IMR-90 (cell line): ENCODE measurements around the gene ZNF485. TPM values are rescaled to one million over a fixed set of nuclear protein-coding genes. Genes with fewer than 3 reads are reported as not detected.

ENCODE experiments used
- ATAC-seq: fragments of 200-7000 bp; cut with Tn5 transposase; 2 replicates; pipeline ENCODE4 v1.9.1; 2020; ENCODE audit warnings: low read depth, mild to moderate bottlenecking, moderate library complexity
- BruUV-seq: library from RNA; stranded (reverse); fragments of 400-500 nt; replicated peaks from 2 replicates; lab custom pipeline; 2021; lab: Mats Ljungman, UMichigan
- CTCF ChIA-PET: fragments of 300-600 bp; formaldehyde crosslinking; extraction: SDS; loops from one replicate; lab custom pipeline; 2021; ENCODE audit warnings: antibody characterized with exemption; lab: Yijun Ruan, JAX
- POLR2A ChIA-PET: fragments of 300-600 bp; sonication (Branson Sonifier 250); formaldehyde crosslinking; loops from one replicate; lab custom pipeline; 2022; ENCODE audit warnings: antibody characterized with exemption; ENCODE audit not compliant: unreplicated experiment; lab: Charles Lee
- DNase-seq: peaks from one replicate; pipeline ENCODE4 v3.0.0; 2013
- H2AFZ ChIP-seq: replicated peaks from 2 replicates; pipeline ENCODE3; 2013; ENCODE audit warnings: low read length, mild to moderate bottlenecking; ENCODE audit not compliant: poor library complexity
- H2AK5ac ChIP-seq: 2 replicates; pipeline ENCODE4 v1.6.1; 2013; ENCODE audit warnings: low read depth, low read length, inconsistent platforms
- H2AK9ac ChIP-seq: replicated peaks from 2 replicates; pipeline ENCODE3; 2013; ENCODE audit warnings: mild to moderate bottlenecking, low read depth, low read length, moderate library complexity; ENCODE audit not compliant: poor library complexity
- H2BK120ac ChIP-seq: 2 replicates; pipeline ENCODE4 v1.6.1; 2013; ENCODE audit warnings: low read depth, low read length, inconsistent platforms
- H2BK15ac ChIP-seq: 3 replicates; pipeline ENCODE4 v1.6.1; 2013; ENCODE audit warnings: low read depth, low read length, inconsistent platforms
- H2BK20ac ChIP-seq: 2 replicates; pipeline ENCODE4 v1.6.1; 2013; ENCODE audit warnings: low read depth, mild to moderate bottlenecking, inconsistent platforms, low read length, moderate library complexity
- H2BK5ac ChIP-seq: 2 replicates; pipeline ENCODE4 v1.6.1; 2013; ENCODE audit warnings: mild to moderate bottlenecking, low read depth, low read length, inconsistent platforms; ENCODE audit not compliant: poor library complexity, severe bottlenecking
- H3K14ac ChIP-seq: replicated peaks from 2 replicates; pipeline ENCODE4 v1.6.1; 2013; ENCODE audit warnings: low read depth, low read length, inconsistent platforms
- H3K18ac ChIP-seq: 2 replicates; pipeline ENCODE4 v1.6.1; 2013; ENCODE audit warnings: low read depth, low read length, control low read depth
- H3K23ac ChIP-seq: 2 replicates; pipeline ENCODE4 v1.6.1; 2013; ENCODE audit warnings: low read depth, low read length, inconsistent platforms
- H3K27ac ChIP-seq: 2 replicates; pipeline ENCODE4 v1.5.1; 2013; ENCODE audit warnings: mild to moderate bottlenecking, control low read depth, low read length; ENCODE audit not compliant: insufficient read depth
- H3K27me3 ChIP-seq: 2 replicates; pipeline ENCODE4 v1.6.1; 2013; ENCODE audit warnings: low read length; ENCODE audit not compliant: control insufficient read depth, insufficient read depth
- H3K36me3 ChIP-seq: 2 replicates; pipeline ENCODE4 v1.6.1; 2013; ENCODE audit warnings: low read length, mixed read lengths; ENCODE audit not compliant: control insufficient read depth, insufficient read depth
- H3K4ac ChIP-seq: 2 replicates; pipeline ENCODE4 v1.6.1; 2013; ENCODE audit warnings: low read depth, low read length, inconsistent platforms
- H3K4me1 ChIP-seq: 2 replicates; pipeline ENCODE4 v1.6.1; 2013; ENCODE audit warnings: low read length, mixed read lengths; ENCODE audit not compliant: control insufficient read depth, insufficient read depth
- H3K4me2 ChIP-seq: 2 replicates; pipeline ENCODE4 v1.6.1; 2013; ENCODE audit warnings: low read depth, mild to moderate bottlenecking, control low read depth, low read length, moderate library complexity
- H3K4me3 ChIP-seq: 2 replicates; pipeline ENCODE4 v1.5.1; 2013; ENCODE audit warnings: low read depth, mild to moderate bottlenecking, control low read depth, low read length, moderate library complexity; ENCODE audit not compliant: insufficient read depth
- H3K56ac ChIP-seq: 2 replicates; pipeline ENCODE4 v1.6.1; 2013; ENCODE audit warnings: low read length, inconsistent platforms; ENCODE audit not compliant: insufficient read depth; ENCODE audit errors: extremely low read depth
- H3K79me1 ChIP-seq, 2 experiments: 2 replicates each; pipeline ENCODE4 v1.6.1; 2013; ENCODE audit warnings: low read length in 2 of 2, inconsistent platforms in 1 of 2, low read depth in 1 of 2
- H3K9ac ChIP-seq: 2 replicates; pipeline ENCODE4 v1.6.1; 2013; ENCODE audit warnings: low read depth, low read length, control low read depth
- H3K9me1 ChIP-seq: 2 replicates; pipeline ENCODE4 v1.6.1; 2013; ENCODE audit warnings: low read length, inconsistent platforms; ENCODE audit not compliant: insufficient read depth
- H3K9me3 ChIP-seq: 2 replicates; pipeline ENCODE4 v1.6.1; 2013; ENCODE audit warnings: low read length; ENCODE audit not compliant: control insufficient read depth, insufficient read depth
- H4K20me1 ChIP-seq: 2 replicates; pipeline ENCODE4 v1.6.1; 2013; ENCODE audit warnings: low read length, inconsistent platforms; ENCODE audit not compliant: insufficient read depth
- H4K5ac ChIP-seq: 2 replicates; pipeline ENCODE4 v1.6.1; 2013; ENCODE audit warnings: mild to moderate bottlenecking, low read depth, low read length, control low read depth
- H4K8ac ChIP-seq, 2 experiments: 2 replicates each; pipeline ENCODE4 v1.6.1; 2013; ENCODE audit warnings: low read depth in 2 of 2, low read length in 2 of 2, control low read depth in 1 of 2, inconsistent platforms in 1 of 2
- H4K91ac ChIP-seq: 2 replicates; pipeline ENCODE4 v1.6.1; 2013; ENCODE audit warnings: low read depth, low read length, inconsistent platforms; ENCODE audit not compliant: insufficient read depth
- CEBPB ChIP-seq: IDR thresholded peaks from 2 replicates; pipeline ENCODE4 v1.6.1; 2012; ENCODE audit warnings: low read depth, low read length, improper control_type of control experiment
- CHD1 ChIP-seq: IDR thresholded peaks from 2 replicates; pipeline ENCODE4 v1.6.1; 2012; ENCODE audit warnings: low read depth, low read length, improper control_type of control experiment
- MAFK ChIP-seq: IDR thresholded peaks from 2 replicates; pipeline ENCODE4 v1.6.1; 2012; ENCODE audit warnings: low read depth, low read length, improper control_type of control experiment
- MXI1 ChIP-seq: IDR thresholded peaks from 2 replicates; pipeline ENCODE4 v1.6.1; 2012; ENCODE audit warnings: low read depth, mild to moderate bottlenecking, low read length, moderate library complexity, borderline replicate concordance
- RCOR1 ChIP-seq: IDR thresholded peaks from 2 replicates; pipeline ENCODE4 v1.6.1; 2012; ENCODE audit warnings: mild to moderate bottlenecking, low read length, improper control_type of control experiment; ENCODE audit not compliant: insufficient replicate concordance
- SMC3 ChIP-seq: fragments of 150-350 bp; IDR thresholded peaks from 2 replicates; pipeline ENCODE4 v1.6.1; 2016; ENCODE audit warnings: low read depth, mild to moderate bottlenecking, antibody characterized with exemption, low read length, moderate library complexity
- WGBS, 2 experiments: methylation state at CpG; one replicate each; pipeline versions ENCODE4 v1.1.5 to v1.1.7; 2013; ENCODE audit warnings: missing lambda C conversion rate in 2 of 2; ENCODE audit not compliant: insufficient read length in 1 of 2; ENCODE audit errors: extremely low coverage in 2 of 2; 5-methylcytosine and 5-hydroxymethylcytosine counted together
- dilution Hi-C: fragments of 300-500 bp; cut with HindIII; formaldehyde crosslinking; loops from one replicate; pipeline ENCODE4 v1.14.3; 2018; ENCODE audit warnings: low sequenced_read_pairs; ENCODE audit not compliant: unreplicated experiment
- in situ Hi-C: fragments of 300-500 bp; cut with MboI; formaldehyde crosslinking; loops from 3 replicates; pipeline ENCODE4 v1.14.3; 2019; ENCODE audit warnings: low sequenced_read_pairs, inconsistent platforms, mixed read lengths
- intact Hi-C: fragments of 100-400 bp; cut with micrococcal nuclease; formaldehyde crosslinking; loops from 2 replicates; pipeline ENCODE4 v1.10.0; 2022
- polyA plus RNA-seq, 3 experiments: library from polyadenylated mRNA; depleted of rRNA; stranded (reverse); fragments of >200 nt; gene quantifications; 2 replicates each; pipeline ENCODE4 v1.2.3, GENCODE V29; 2012; ENCODE audit warnings: low replicate concordance in 1 of 3
- total RNA-seq: library from RNA; depleted of rRNA; stranded (reverse); fragments of >200 nt; gene quantifications from 2 replicates; pipeline ENCODE4 v1.2.3, GENCODE V29; 2012
- TF ChIP-seq, protein P1 (sequence below): conservative IDR thresholded peaks from 2 replicates; pipeline ENCODE4 v1.5.1; 2012; ENCODE audit warnings: mild to moderate bottlenecking, low read depth, low read length, improper control_type of control experiment

Gene ZNF485
- total and polyA plus RNA-seq, 2 of the 4 experiments (the other 2 are of a cell fraction), result 1.0 to 2.2 TPM

DNA sequence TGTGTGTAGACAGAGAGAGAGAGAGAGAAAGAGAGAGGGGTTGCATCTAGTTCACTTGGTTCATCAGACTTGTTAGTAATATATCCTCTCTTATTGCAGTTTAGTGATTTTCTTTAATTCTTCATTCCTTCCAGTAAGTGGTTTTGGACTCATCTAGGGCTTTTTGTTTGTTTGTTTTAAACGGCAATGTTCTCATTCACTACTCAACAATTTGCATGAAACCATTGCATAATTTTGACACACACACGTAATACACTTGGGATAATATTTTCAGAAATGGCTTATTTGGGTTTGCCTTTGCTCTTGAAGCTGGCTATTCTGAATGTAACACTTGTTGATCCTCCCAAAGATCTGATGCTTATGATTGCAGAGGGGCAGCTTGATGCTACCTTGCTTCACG is 58.8 kb downstream of the ZNF485 start:
- no peak overlapping the region for H3K18ac ChIP-seq
- H3K56ac ChIP-seq, result no peak overlapping the region
- CTCF ChIA-PET, result no interaction called here
- H3K9ac ChIP-seq, result no peak overlapping the region
- H3K4me3 ChIP-seq, result no peak overlapping the region
- H3K27me3 ChIP-seq, result peaks cover 2% of the 10 kb centered on the region; the same call in 1 of the 2 replicates
- ATAC-seq (no peak), DNase-seq (peak; percentile 20)
- no peaks in the 10 kb centered on the region for H3K9me1 ChIP-seq
- no peak overlapping the region for H3K4ac ChIP-seq
- H2AK9ac ChIP-seq, result no peak overlapping the region
- no peak overlapping the region for H4K5ac ChIP-seq
- no peak overlapping the region for H2AFZ ChIP-seq
- no CpG with 5 or more reads among the region's 3 CpGs for WGBS, 2 experiments
- H4K8ac ChIP-seq, result no peak overlapping the region
- no peak overlapping the region for H2AK5ac ChIP-seq
- no TSS peak for BruUV-seq
- H2BK120ac ChIP-seq, result no peak overlapping the region
- H4K91ac ChIP-seq, result no peak overlapping the region
- H4K20me1 ChIP-seq, result no peaks in the 10 kb centered on the region
- dilution Hi-C loops (no loop called here), in situ Hi-C loops (no loop called here), intact Hi-C loops (no loop called here)
- POLR2A ChIA-PET, result no interaction called here
- no peaks in the 10 kb centered on the region for H3K9me3 ChIP-seq
- no peaks in the 10 kb centered on the region for H3K36me3 ChIP-seq
- H3K27ac ChIP-seq, result no peak overlapping the region
- H2BK20ac ChIP-seq, result no peak overlapping the region
- H3K14ac ChIP-seq, result no peak overlapping the region
- H3K23ac ChIP-seq, result no peak overlapping the region
- H3K4me1 ChIP-seq, result no peaks in the 10 kb centered on the region; the same call in 1 of the 2 replicates
- H3K4me2 ChIP-seq, result no peak overlapping the region
- H3K79me1 ChIP-seq, result no peaks in the 10 kb centered on the region
- no peak overlapping the region for H2BK15ac ChIP-seq
- no peak overlapping the region for H2BK5ac ChIP-seq
- no peak for TF ChIP-seq RCOR1
- peak; percentile 19; the same call in 1 of the 2 replicates for TF ChIP-seq CEBPB
- no peak for TF ChIP-seq MAFK
- no peak for TF ChIP-seq SMC3
- TF ChIP-seq, protein P1, sequence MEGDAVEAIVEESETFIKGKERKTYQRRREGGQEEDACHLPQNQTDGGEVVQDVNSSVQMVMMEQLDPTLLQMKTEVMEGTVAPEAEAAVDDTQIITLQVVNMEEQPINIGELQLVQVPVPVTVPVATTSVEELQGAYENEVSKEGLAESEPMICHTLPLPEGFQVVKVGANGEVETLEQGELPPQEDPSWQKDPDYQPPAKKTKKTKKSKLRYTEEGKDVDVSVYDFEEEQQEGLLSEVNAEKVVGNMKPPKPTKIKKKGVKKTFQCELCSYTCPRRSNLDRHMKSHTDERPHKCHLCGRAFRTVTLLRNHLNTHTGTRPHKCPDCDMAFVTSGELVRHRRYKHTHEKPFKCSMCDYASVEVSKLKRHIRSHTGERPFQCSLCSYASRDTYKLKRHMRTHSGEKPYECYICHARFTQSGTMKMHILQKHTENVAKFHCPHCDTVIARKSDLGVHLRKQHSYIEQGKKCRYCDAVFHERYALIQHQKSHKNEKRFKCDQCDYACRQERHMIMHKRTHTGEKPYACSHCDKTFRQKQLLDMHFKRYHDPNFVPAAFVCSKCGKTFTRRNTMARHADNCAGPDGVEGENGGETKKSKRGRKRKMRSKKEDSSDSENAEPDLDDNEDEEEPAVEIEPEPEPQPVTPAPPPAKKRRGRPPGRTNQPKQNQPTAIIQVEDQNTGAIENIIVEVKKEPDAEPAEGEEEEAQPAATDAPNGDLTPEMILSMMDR, result no peak
- TF ChIP-seq MXI1, result no peak
- TF ChIP-seq CHD1, result no peak
